OCI-LY1 (cell line): ENCODE measurements around the gene ZBTB7C.

Source experiments
- H2AFZ ChIP-seq: fragments of 200-600 bp; sonication (generic), shearing (Covaris generic); 2 replicates; pipeline ENCODE4 v1.6.0; 2014; ENCODE audit warnings: antibody characterized with exemption, mild to moderate bottlenecking, low read length
- H3F3A ChIP-seq: fragments of 200-600 bp; sonication (generic), shearing (Covaris generic); 2 replicates; pipeline ENCODE4 v1.6.0; 2014; ENCODE audit warnings: mild to moderate bottlenecking, antibody characterized with exemption, low read length, moderate library complexity; ENCODE audit not compliant: insufficient read depth
- H3K27ac ChIP-seq: fragments of 200-600 bp; sonication (generic); 2 replicates; pipeline ENCODE4 v1.5.1; 2014; ENCODE audit warnings: low read length, mixed run types, mild to moderate bottlenecking, low read depth; ENCODE audit not compliant: poor library complexity, severe bottlenecking
- H3K27me3 ChIP-seq: fragments of 200-600 bp; sonication (generic); 2 replicates; pipeline ENCODE4 v1.6.0; 2014; ENCODE audit warnings: antibody characterized with exemption, mild to moderate bottlenecking, low read length, moderate library complexity; ENCODE audit not compliant: insufficient read depth
- H3K36me3 ChIP-seq: fragments of 200-600 bp; sonication (generic); 2 replicates; pipeline ENCODE4 v1.6.1; 2014; ENCODE audit warnings: mild to moderate bottlenecking, antibody characterized with exemption, low read length, moderate library complexity, mixed read lengths; ENCODE audit not compliant: insufficient read depth
- H3K4me1 ChIP-seq: fragments of 200-600 bp; sonication (generic); 2 replicates; pipeline ENCODE4 v1.5.1; 2014; ENCODE audit warnings: mild to moderate bottlenecking, low read length, moderate library complexity; ENCODE audit not compliant: insufficient read depth, severe bottlenecking
- H3K4me2 ChIP-seq: fragments of 200-600 bp; sonication (generic), shearing (Covaris generic); 2 replicates; pipeline ENCODE4 v1.6.1; 2014; ENCODE audit warnings: low read length
- H3K4me3 ChIP-seq: fragments of 200-600 bp; sonication (generic); 2 replicates; pipeline ENCODE4 v1.5.1; 2014; ENCODE audit warnings: low read length, low read depth, mild to moderate bottlenecking, mixed read lengths; ENCODE audit not compliant: poor library complexity, severe bottlenecking
- H3K79me2 ChIP-seq: fragments of 200-600 bp; shearing (Covaris generic); 2 replicates; pipeline ENCODE4 v1.6.1; 2016; ENCODE audit warnings: mixed run types, low read length, mixed read lengths; ENCODE audit not compliant: insufficient read depth
- H3K9ac ChIP-seq: fragments of 200-600 bp; sonication (generic), shearing (Covaris generic); 2 replicates; pipeline ENCODE4 v1.6.1; 2014; ENCODE audit warnings: mild to moderate bottlenecking, low read length, mixed read lengths
- H3K9me2 ChIP-seq: fragments of 200-600 bp; sonication (generic), shearing (Covaris generic); 2 replicates; pipeline ENCODE4 v1.6.1; 2014; ENCODE audit warnings: low read depth, mild to moderate bottlenecking, low read length, mixed read lengths
- H3K9me3 ChIP-seq: fragments of 200-600 bp; shearing (Covaris generic); 2 replicates; pipeline ENCODE4 v1.6.1; 2014; ENCODE audit warnings: low read length, mixed read lengths
- H4K20me1 ChIP-seq: fragments of 200-600 bp; sonication (generic), shearing (Covaris generic); 2 replicates; pipeline ENCODE4 v1.6.0; 2016; ENCODE audit warnings: mild to moderate bottlenecking, low read length; ENCODE audit not compliant: insufficient read depth
- CTCF ChIP-seq: fragments of 200-600 bp; sonication (generic), shearing (Covaris generic); IDR thresholded peaks from 2 replicates; pipeline ENCODE4 v1.5.1; 2017; ENCODE audit warnings: mild to moderate bottlenecking, antibody characterized with exemption, low read length, moderate library complexity, mixed read lengths
- EZH2 ChIP-seq: fragments of 200-600 bp; sonication (generic), shearing (Covaris generic); IDR thresholded peaks from 2 replicates; pipeline ENCODE4 v1.8.0; 2017; ENCODE audit warnings: borderline replicate concordance, mixed run types, mild to moderate bottlenecking, antibody characterized with exemption, low read length, moderate library complexity, mixed read lengths

ZBTB7C gene

DNA sequence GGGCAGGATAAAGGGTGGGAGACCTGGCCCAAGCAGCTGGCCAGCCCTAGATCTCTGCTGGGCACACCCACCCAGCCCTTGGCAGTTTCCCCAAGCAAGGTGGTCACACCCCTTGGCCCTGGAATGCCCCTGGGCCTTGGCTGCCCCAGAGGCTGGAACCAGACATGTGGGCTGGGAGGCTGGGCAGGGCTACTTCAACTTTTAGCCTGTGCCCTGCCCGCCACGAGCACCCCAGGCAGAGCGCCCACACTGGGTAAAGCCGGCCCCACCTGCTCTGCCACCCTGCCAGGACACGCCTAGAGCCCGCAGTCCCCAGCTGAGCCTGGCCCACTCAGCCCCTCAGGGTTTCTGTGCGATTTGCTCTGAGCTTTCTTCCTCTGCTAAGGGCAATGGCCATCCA is 359.0 kb downstream of the ZBTB7C start:
- no peaks in the 10 kb centered on the region for H3K9me2 ChIP-seq
- H3K27ac ChIP-seq, result no peak overlapping the region
- H3K36me3 ChIP-seq, result no peaks in the 10 kb centered on the region
- H3K9ac ChIP-seq, result no peak overlapping the region
- no peaks in the 10 kb centered on the region for H3F3A ChIP-seq
- H3K79me2 ChIP-seq, result no peaks in the 10 kb centered on the region
- no peaks in the 10 kb centered on the region for H3K9me3 ChIP-seq
- no peaks in the 10 kb centered on the region for H4K20me1 ChIP-seq
- no peak overlapping the region for H2AFZ ChIP-seq
- no peak overlapping the region for H3K4me3 ChIP-seq
- no peak for TF ChIP-seq CTCF
- TF ChIP-seq EZH2, result no peak
- H3K4me2 ChIP-seq, result no peak overlapping the region
- no peaks in the 10 kb centered on the region for H3K4me1 ChIP-seq
- H3K27me3 ChIP-seq, result no peaks in the 10 kb centered on the region

DNA sequence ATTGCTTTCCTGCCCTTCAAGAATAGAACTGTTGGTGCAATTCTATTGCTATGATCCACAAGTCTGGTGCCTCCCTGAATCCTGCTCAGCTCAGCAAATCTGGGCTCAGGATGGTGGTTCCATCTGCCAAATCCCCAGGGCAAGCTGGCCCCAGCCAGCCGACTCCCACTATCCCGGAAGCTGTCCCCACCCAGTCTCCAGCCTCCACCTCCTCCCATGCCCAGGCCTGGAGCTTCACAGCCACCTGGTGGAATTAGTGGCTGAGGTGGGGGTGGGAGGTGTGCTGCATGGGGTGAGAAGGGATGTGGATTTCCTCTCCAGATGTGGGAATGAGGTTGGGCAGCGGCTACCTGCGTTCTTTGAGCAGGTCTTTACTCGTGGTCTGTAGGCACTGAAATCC is 359.4 kb downstream of the ZBTB7C start:
- no peak overlapping the region for H2AFZ ChIP-seq
- H3K4me2 ChIP-seq, result no peak overlapping the region
- H3F3A ChIP-seq, result no peaks in the 10 kb centered on the region
- H3K27me3 ChIP-seq, result no peaks in the 10 kb centered on the region
- no peak overlapping the region for H3K4me3 ChIP-seq
- no peaks in the 10 kb centered on the region for H3K9me3 ChIP-seq
- H3K9me2 ChIP-seq, result no peaks in the 10 kb centered on the region
- H3K79me2 ChIP-seq, result no peaks in the 10 kb centered on the region
- TF ChIP-seq EZH2 (no peak), CTCF (no peak)
- H3K9ac ChIP-seq, result no peak overlapping the region
- no peaks in the 10 kb centered on the region for H3K4me1 ChIP-seq
- H3K36me3 ChIP-seq, result no peaks in the 10 kb centered on the region
- no peak overlapping the region for H3K27ac ChIP-seq
- no peaks in the 10 kb centered on the region for H4K20me1 ChIP-seq

GRCh38 chr18:48048251-48048650 is 360.9 kb downstream of the ZBTB7C start:
- H2AFZ ChIP-seq, result no peak overlapping the region
- H3K9me2 ChIP-seq, result no peaks in the 10 kb centered on the region
- no peak overlapping the region for H3K27ac ChIP-seq
- no peak for TF ChIP-seq CTCF
- no peak for TF ChIP-seq EZH2
- no peaks in the 10 kb centered on the region for H3F3A ChIP-seq
- H3K4me2 ChIP-seq, result no peak overlapping the region
- H3K27me3 ChIP-seq, result no peaks in the 10 kb centered on the region; the same call in 1 of the 2 replicates
- H4K20me1 ChIP-seq, result no peaks in the 10 kb centered on the region
- H3K4me1 ChIP-seq, result no peaks in the 10 kb centered on the region
- H3K9me3 ChIP-seq, result no peaks in the 10 kb centered on the region
- H3K9ac ChIP-seq, result no peak overlapping the region
- no peak overlapping the region for H3K4me3 ChIP-seq
- H3K36me3 ChIP-seq, result no peaks in the 10 kb centered on the region
- H3K79me2 ChIP-seq, result no peaks in the 10 kb centered on the region
